Gastroesophageal sphincter (tissue), 3 donors: ENCODE results near the gene NBEA.

Experiments
- CTCF ChIP-seq, 4 experiments: fragments of 200-600 bp in 2 of 4; fragments of 450-650 bp in 2 of 4; sonication (generic) in 1 of 4; IDR thresholded peaks; one replicate each; pipeline ENCODE4 v1.5.1; 2017 to 2019; ENCODE audit warnings: antibody characterized with exemption in 4 of 4, mild to moderate bottlenecking in 2 of 4, moderate library complexity in 2 of 4
- EP300 ChIP-seq: sonication (generic); formaldehyde crosslinking; IDR thresholded peaks from one replicate; pipeline ENCODE4 v1.6.1; 2017; ENCODE audit warnings: antibody characterized with exemption, mild to moderate bottlenecking
- POLR2A ChIP-seq, 2 donors: fragments of 450-650 bp; IDR thresholded peaks; one replicate each; pipeline ENCODE4 v1.6.1; 2017; ENCODE audit warnings: antibody characterized with exemption in 2 of 2, mild to moderate bottlenecking in 2 of 2, moderate library complexity in 1 of 2
- POLR2AphosphoS5 ChIP-seq: sonication (generic); formaldehyde crosslinking; IDR thresholded peaks from one replicate; pipeline ENCODE4 v1.6.1; 2017; ENCODE audit warnings: antibody characterized with exemption

GRCh38 chr13:35630551-35631275 lies 688.6 kb downstream of the NBEA start:
- no peak for TF ChIP-seq POLR2AphosphoS5
- no peak for TF ChIP-seq POLR2A (IDR thresholded peaks at IDR 0.05)
- peak; percentile 42 to 73 (median 60) for TF ChIP-seq CTCF (IDR thresholded peaks at IDR 0.05)
- no peak for TF ChIP-seq EP300
